Measurements from ENCODE around the gene SPRED2.

SPRED2 gene

DNA sequence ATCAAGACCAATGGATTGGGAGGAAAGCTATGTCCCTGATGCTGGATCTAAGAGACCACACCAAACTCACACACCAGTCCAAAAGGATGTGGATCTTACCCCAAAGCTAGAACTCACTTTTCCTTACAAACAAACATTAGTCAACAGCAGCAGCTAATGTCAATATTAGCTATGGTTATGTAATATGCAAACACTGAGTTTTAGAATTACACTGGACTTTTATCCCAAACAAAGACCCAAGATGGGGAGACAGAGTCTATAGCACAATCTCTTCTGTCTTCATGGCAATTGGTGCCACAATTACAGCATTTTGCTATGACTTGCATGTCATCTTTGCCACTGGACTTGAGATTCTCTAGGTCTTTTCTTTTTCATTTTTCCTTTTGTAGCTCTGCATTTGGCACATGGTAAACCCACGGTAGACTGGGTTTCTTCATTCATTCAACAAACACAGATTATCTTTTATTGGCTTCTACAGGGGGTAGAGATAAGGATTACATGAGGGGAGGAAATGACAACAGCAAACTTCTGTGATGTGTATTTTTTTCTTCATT is 59.0 kb downstream of the SPRED2 start:
- TF ChIP-seq ZFX (IDR thresholded peaks at IDR 0.05; ENCODE audit: borderline replicate concordance) (no peak), CTCF (IDR thresholded peaks at IDR 0.05) (no peak)
- H3K27ac ChIP-seq: peak overlapping the region; percentile 80

DNA sequence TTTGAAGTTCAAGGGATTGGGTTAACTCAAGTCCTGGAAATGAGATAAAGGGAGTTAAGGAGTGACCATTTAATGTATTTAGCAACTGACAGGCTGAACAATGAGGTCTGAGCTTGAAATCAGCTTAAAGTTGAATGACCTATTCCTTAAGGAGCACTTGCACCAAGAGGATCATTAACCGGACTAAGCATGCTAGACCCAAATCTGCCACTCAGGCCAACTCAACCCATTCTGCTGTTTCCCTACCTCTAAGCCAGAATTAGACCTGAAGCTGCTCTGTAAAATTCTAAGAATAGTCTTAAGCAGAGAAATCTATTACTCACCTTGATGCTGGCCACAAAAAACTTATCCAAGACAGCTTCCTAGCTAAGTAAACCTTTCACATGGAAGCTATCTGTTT is 59.8 kb downstream of the SPRED2 start:
- H3K27ac ChIP-seq: peak overlapping the region; percentile 80
- TF ChIP-seq CTCF (IDR thresholded peaks at IDR 0.05) (no peak), ZFX (IDR thresholded peaks at IDR 0.05; ENCODE audit: borderline replicate concordance) (no peak)

DNA sequence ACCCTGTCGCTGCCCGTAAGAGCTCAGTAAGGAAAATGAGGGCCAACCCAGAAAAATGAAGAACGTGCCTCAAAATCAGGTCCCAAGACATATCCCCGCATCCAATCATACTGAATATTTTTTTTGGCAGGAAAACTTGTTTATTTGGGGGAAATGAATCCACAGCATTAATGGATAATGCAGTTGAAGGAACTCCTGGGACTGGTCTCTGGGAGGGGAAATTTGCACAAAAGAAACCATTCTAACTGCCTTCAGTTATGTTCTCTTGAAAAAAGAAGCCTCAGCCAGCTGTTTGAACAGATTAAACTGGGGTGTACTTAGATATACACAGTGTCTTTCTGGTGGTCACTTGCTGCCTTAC is 61.3 kb downstream of the SPRED2 start:
- H3K27ac ChIP-seq: no peak overlapping the region
- TF ChIP-seq CTCF (IDR thresholded peaks at IDR 0.05) (no peak), ZFX (IDR thresholded peaks at IDR 0.05; ENCODE audit: borderline replicate concordance) (no peak)

GRCh38 chr2:65370387-65371073 is 61.9 kb downstream of the SPRED2 start:
- TF ChIP-seq ZFX (IDR thresholded peaks at IDR 0.05; ENCODE audit: borderline replicate concordance) (no peak), CTCF (IDR thresholded peaks at IDR 0.05) (no peak)
- H3K27ac ChIP-seq: no peak overlapping the region

GRCh38 chr2:65369980-65370379 is 62.4 kb downstream of the SPRED2 start:
- no peak for TF ChIP-seq CTCF (IDR thresholded peaks at IDR 0.05)
- no peak overlapping the region for H3K27ac ChIP-seq

DNA sequence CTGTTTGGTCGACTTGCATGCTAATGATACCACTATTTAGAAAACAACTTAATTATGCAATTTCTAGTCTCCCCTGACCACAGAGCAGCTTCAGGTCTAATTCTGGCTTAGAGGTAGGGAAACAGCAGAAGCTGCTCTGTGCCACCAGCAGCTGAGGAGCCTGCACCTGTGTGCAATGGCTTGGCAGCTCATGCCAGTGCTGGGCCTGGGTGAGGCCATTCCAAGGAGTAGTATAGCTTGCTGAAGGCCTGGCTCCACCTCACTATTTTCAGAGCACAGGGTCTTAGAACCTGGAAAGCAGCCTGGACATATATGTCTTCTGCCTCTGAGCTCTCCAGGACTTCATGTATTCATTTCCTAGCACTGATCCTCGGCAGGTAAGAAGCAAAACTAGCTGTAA is 62.8 kb downstream of the SPRED2 start:
- H3K27ac ChIP-seq: no peak overlapping the region
- TF ChIP-seq ZFX (IDR thresholded peaks at IDR 0.05; ENCODE audit: borderline replicate concordance) (no peak), CTCF (IDR thresholded peaks at IDR 0.05) (no peak)

- H3K27ac ChIP-seq: no peak overlapping the region
- TF ChIP-seq ZFX (IDR thresholded peaks at IDR 0.05; ENCODE audit: borderline replicate concordance) (no peak), CTCF (IDR thresholded peaks at IDR 0.05) (no peak)
Observed at GRCh38 chr2:65368468-65368867, 63.9 kb downstream of the SPRED2 start.

All from 22Rv1 (cell line).